NCI-H446 treated with DMSO at 0.1 percent for 48 hours (cell line): ENCODE measurements around the gene RAP1A.

Experiments
- DNase-seq: peaks from one replicate; lab custom pipeline; 2025; lab: John Stamatoyannopoulos, UW

RAP1A gene

DNA sequence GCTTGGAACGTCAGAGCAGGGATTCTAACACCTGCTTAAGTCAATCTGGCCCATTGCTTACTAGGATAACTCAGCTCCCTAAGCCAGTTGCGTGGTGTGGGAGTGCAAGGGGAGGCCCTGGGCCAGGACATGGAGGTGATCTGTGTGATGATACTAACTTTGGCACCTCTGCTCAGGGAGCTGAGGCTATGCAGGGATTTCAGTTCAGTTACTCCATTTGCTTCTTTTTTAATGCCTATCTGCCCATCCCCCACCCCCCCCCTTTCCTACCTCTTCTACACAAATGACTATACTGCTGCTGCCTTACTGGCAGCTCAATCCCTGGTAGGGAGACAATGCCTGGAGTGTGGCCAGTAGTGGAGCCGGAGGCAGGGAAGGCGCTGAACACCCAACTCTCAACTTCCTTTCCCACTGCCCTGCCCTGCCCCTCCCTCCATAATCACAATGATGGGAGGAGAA lies 100.1 kb downstream of the RAP1A start:
- no peak for DNase-seq

DNA sequence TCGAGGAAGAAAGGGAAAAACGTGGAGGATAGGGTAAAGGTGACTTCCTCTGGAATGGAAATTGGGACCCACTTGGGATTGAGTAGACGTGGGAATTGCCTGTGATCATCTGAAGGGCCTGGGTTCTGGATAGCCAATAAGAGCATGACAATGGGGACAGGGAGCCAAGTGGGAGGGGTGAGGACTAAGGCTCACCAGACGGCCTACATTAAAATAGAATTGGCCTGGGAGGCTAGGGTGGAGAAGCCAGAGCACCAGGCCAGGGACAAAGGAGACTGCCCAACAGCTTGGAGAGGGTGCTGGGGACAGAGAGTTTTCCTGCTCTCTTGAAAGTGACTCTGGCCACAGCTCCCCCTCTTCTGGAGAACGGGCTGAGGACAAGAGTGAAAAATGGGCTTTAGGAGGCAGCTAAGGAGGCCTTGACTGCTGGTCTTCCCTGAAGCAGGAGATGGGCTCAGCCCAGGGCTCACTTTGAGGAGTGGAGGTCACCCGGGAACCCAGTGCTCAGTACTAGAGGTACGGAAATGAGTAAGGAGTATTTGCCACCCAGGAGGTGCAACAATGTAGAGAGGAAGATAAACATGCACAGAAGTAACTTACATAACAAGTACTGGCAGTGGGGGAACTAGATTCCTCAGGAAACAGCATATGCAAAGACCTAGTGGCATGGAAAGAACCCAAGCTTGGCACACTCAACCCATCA lies 100.8 kb downstream of the RAP1A start:
- DNase-seq, result no peak

DNA sequence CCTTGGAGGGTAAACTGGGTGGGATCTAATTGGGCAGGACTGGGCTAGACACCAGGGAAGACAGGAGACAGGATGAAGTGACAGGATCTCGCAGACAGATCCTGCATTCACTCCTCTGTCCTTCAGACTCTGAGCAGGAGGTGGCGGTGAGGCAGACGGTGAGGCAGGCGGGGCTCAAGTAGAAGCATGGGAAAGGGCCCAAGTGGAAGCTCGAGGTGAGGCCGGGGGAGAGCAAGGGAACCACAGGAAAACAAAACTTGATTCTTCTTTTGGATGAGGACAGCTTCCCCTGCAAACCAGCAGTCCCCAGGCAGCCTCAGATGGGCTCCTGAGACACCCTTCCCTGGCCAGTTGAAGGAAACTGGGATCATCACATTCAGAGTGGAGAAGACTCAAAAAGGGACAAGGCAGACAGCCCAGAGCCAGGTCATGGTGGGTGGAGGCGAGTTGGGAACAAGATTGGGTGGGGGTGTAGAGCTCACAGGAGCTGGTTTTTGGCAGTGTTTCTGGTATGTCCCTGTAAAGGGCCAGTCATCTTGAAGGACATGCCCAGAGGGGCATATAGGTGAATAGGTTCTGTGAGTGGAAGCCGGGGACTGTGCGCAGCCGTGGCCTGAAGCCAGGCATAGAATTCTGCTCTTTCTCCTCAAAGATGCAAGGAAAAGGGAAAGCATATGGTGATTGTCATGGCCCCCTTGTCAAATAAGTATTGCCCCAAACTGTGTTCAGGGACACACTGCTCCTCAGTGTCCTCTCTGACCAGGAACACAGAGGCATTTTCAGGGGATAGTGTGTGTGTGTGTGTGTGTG lies 101.6 kb downstream of the RAP1A start:
- DNase-seq, result no peak

DNA sequence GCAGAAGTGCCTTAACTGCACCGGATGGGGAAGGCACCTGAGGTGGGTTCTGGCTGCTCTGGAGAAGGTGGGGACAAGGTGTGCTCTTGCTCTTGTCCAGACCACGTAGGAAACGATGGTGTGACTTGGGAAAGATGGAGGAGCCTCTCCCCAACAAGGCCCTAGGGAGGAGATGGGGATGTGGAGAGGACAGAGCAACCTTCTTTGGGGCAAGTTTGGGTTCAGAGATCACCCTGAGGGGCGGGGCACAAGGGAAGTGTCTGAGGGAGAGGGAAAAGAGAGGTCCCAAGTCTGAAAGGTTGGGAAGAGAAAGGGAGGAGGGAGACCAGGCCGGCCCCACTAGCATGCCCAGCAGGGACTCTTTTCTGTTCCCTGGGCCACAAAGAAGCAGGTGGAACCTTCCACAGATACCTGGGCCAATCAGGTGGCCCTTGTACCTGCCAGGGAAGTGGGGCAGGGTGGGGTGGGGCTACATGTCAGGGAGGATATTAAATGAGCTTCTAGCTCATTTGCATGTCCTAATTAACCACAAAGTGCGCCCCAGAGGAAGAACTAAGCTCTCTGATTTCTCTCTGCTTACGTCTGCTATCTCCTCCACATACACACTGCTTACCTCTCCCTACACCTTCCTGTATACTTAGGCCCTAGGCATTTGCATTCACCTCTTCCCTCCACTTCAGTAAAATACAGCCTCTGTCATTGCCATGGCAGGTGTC lies 103.7 kb downstream of the RAP1A start:
- DNase-seq, result no peak

DNA sequence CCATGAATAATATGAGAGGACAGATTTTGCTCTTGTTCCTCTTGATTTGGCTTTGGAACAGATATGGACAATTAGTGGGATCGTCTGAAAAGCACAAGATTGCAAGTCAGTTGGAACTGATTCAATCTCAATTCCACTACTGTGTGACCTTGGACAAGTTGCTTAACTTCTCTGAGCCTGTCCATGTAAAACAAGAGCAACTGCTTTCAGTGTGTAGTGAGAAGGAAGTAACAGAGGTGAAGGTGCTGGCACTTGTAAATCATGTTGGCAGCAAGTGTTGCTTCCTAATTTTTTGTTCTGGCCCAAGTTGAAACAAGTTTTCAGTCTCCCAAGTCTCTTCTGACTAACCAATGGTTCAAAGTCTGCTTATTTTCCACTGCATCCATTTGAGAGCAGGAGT lies 104.3 kb downstream of the RAP1A start:
- DNase-seq, result no peak

DNA sequence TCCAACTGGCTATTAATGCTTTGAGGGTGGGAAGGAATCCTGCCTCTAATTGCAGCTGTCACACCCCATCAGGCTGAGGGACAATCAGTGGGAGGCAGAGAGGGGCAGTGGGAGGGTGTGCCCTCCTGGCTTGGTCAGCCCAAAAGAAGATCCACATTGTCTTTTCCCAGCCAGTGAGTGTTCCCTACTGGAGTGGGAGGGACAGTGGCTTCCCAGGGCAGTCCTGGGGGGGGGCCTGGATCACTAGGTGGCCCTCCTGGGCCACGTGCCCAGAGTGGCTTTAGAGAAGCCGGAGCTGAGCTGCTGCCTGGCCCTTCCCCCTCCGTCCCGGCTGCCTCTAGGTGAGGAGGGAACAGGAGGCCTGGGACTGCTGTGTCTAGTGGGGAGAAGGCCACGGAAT lies 105.6 kb downstream of the RAP1A start:
- no peak for DNase-seq

DNA sequence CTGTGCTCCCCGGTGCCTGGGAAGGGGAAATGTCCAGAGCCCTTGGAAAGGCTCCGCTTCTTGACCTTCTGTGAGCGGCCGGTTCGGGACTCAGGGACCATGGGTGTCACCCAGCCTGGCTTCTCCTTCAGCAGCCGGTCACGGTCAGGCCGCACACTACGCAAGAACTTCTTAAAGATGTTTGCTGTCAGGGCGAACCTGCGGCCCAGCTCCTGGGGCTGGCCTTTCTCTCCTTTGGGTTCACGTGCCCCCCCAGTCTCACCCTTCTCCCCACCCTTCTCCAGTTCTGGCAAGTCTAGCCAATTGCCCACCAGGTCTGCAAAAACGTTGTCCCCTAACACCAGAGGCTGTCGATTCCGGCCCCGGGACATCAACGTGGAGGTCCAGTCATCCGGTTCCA lies 107.5 kb downstream of the RAP1A start:
- no peak for DNase-seq

DNA sequence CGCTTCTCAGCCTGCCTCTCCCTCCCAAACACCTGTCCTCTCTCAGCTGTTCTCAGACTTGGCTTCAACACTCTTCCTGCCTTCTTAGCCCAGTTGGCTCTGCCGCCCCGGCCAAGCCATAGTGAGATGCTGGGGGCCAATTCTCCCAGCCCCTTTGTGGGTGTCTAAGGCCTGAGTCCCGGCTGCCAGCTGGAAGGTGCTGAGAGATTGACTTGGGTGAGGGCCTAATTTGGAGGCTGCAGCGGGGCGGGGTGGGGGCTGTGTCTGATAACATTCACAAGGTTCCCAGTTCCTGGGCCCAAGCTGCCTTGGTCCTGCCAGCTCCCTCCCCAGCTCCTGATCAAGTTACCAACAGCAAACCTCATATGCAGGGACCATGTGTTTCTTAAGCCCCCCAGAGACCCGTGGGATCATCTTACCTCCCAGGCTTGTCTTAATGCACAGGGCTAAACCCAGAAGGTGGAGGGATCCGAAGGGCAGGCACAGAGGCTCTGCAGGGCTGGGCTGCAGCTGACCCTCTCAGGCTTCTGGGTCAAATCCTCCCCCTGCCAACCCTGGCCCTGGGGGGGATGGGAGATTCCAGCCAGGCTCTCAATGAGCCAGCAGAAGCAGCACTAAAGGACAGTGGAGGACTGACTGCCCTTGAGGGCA lies 109.8 kb downstream of the RAP1A start:
- peak; percentile 85 for DNase-seq

DNA sequence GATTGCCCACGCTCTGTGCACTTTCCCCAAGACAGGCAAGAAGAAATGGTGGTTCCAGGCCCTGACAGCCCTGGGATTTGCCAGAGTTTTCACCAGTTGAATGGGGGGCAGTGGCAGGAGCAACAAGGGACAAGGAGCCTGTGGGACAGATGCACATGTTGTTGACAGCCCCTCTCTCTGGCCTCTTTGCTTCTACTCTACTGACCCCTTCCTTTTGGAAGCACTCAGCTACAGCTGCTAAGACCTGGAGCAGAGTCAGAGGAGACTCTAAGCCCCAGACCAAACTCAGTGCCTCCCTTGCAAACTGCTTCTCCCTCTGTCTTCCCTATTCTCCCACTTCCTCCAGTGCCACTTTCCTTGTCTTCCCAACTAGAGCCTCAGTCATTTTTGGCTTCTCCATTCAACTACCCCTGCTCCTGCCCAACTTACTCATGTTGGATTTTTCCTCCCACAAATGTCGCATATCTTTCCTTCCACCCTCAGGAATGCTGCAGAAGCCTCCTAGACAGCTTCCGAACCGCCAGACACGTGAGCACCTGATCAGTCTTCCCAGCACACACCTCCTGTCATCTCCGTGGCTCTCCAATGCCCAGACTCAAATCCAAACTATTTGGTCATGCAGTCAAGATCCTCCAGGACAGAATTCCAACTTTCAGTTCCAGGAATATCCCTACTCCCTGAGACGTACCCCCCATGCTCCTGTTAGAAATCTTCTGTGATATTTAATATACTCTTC lies 110.5 kb downstream of the RAP1A start:
- DNase-seq, result no peak

DNA sequence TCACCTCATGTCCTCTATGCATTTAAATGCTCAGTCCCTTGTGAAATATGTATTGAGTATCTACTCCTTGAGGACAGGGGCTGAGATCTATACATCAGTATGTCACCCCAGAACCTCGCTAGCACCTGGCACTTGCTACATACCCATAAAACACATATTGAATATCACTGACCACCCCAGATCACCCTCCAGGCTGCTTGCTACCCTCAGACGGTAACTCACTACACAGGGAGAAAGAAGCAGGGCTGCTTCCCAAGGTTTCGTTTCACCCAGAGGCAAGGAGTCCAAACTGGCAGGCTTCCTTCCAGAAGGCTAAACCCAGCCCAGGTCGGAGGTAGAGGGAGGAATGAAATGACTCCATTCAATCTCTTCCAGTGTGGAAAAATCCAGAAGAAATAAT lies 111.1 kb downstream of the RAP1A start:
- no peak for DNase-seq

DNA sequence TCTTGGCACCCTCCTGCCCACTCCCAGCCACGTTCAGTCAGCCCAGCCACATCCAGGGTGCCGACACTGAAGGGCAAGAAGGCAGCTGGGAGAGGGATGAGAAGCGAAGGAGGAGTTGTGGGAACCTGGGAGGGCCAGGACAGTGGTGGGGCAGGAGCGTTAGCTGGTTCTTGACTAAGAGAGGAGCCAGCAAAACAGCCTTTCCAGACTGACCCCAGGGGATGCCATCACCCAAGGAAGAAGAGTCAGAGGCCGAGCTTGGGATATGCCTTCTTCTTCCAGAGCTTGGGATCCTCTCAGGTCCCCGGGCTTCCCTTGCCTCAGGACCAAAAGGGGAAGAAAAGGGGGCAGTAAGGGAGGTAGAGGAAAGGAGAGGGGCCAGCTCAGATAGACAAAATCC lies 112.4 kb downstream of the RAP1A start:
- no peak for DNase-seq

DNA sequence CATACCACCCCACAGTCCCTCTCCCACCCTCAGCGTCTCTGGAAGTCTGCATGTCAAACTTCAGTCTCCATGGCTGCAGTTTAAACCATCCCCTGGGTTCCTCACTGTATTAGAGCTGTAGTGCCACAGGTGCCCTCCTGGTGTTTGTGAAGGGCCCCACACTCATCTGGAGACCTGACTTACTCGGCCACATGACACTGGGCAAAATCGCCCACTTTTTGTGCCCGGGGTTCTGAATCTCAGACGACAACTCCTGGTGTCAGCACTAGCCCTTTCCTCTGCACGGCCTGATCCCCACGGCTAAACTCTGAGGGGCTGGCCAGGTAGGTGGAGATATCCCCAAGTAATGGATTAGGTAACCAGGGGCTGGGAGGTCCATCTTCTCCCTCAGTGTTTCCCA lies 113.1 kb downstream of the RAP1A start:
- no peak for DNase-seq

DNA sequence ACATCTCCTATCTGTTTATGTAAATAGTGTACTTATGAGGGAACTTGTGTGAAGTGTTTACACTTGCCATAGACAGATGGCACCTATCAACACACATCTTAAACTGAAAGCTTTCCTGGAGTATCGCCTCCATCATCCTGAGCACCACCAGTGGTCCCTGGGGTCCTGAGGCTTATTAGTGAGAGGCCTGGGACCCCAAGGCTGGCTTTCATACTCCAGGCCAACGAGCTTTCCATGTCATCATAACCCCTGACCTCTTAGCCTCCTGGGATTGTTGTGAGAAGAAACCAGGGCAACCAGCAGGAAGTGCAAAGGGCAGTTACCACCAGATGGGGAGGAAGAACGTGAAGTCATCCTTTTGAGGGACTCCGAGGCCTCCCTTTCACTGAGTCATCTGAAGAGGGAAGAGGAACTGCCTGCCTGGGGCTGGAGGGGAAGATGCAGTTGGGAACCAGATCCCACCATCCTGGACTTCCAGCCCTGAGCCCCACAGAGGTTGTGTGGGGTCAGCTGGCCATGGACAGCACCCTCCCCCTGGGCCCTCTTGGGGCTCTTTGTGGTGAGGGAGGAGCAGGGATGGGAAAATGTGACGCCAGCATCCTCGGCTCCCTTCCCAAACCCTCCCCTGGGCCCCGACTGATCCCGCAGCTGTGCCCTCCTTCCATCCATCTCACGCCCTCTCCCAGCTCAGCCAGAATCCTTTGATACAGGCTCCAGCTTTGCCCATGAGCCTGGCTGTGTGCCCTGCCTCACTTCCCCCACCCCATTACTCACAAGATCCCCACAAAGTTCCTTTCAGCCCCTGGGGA lies 113.8 kb downstream of the RAP1A start:
- DNase-seq, result peak; percentile 82

DNA sequence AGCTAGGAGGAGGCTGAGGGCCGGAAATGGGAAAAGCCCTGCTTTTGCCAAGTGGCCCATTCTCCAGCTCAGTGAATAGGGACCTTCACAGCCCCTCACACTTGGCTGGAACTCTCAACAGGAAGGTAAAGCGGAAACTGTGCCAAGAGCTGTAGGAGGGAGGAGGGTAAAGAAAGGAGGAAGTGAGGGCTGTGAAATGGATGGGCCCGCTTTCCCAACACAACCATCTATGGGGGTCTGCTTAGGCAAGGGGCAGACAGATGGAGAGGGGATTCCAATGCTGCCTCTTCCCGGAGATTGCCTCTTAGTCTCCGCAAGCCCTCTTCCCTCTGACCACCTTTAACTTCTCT lies 114.4 kb downstream of the RAP1A start:
- no peak for DNase-seq

DNA sequence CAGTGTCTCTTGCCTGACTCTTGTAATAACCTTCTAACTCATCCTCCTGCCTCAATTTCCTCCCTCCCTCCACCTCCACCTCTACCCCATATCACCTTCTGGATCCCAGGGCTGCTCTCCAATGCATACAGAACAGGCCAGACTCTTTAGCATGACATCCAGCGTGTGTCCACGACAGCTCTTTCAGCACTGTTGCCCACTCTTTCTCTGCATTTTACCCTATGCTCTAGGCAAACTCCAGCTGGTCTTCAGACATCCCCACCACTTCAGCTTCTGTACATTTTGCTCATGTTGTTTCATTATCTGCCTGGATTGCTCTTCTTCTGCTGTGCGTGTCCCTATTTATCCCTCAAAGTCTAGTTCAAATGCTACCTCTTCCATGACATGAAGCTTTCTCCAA lies 114.8 kb downstream of the RAP1A start:
- no peak for DNase-seq

DNA sequence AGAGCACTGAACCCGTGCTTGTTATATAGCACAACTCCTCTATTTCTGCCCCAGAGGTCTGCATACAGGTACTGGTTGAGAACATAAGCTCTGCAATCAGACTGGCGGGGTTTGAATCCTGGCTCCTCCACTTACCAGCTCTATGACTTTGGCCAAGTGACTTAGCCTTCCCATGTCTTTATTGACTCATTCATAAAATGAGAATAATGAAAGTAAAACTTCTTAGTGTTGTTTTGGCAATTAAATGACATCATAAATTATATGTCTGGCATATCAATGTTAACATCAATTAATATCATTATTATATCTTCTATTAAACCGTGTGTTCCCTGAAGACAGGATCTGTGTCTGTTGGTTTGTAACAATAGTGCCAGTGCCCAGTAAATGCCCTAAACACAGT lies 115.3 kb downstream of the RAP1A start:
- DNase-seq, result no peak

DNA sequence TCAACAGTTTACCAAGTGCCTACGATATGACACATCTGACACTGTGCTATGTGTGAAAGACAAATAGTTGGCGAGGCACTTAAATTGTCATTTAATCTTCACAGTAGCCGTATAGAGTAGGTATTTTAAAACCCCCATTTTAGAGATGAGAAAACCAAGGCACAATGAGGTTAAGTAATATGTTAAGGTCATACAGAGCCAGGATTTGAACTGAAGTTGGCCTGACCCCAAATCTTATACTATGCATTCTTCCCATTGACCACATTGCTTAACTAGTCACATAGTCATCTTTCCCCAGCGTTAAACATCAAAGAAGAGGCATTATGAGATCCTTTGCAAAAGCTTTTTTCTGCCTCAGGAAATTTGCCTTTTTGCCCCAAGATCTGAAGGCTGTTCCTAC lies 115.7 kb downstream of the RAP1A start:
- DNase-seq, result no peak

DNA sequence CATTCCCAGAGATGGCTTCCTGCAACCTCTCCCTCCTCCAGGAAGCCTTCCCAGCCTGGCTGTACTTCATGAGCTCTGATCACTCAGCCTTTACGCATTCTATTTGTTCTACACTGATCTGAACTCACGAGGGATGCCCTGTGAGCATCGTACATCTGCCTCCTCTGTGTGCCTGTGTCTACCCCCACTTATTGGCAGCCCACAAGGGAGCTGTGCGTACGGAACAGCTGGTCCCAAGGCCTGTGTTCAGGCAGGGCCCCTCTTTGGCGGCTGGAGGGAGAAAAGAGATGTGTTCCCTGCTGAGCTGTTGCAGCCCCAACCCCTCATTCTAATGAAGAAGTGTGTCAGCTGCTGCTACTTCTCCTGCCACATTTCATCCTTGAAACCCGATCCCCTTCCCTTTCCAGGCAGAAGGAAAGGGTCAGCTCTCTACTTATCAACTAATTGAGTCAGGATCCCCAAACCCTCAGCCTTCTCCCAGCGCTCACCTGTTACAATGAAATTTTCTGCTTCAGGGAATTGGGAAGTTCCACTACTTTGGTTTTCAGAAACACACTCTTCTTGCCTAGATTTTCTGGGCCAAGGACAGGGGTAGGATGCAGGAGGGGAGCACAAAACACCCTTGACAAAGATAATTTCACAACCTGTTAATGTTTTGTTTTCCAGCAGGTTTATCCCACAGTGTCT lies 116.4 kb downstream of the RAP1A start:
- DNase-seq, result peak; percentile 95

DNA sequence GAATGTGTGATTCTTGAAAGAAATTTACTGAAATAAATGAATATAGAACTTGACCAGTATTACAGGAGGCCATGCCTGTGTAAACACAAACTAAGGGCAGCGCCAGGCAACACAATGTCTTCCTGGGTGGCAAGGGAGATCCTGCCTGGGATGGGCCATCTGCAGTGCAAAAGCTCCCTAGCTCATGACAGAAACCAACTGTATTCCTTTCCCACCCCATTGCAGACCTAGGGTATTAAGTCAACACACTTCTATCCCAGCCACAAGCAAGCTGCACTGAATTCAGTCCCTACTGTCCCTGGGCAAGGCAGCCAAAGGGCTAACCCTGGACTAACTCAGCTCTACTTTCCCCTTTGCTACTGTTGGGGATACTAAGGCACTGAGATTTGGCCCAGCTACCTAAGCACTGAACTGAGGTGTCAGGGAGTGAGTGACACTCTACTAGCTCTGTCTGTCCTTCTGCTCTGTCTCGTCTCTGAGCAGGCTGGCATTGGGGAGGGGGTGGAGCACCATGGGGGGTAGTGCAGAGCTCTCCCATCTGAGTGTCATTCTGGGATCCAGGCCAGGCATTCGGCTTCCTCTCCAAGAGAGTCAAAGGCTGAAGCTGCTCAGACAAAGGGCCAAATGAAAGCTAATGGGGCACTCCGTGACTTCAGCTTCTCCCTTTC lies 117.1 kb downstream of the RAP1A start:
- peak; percentile 92 for DNase-seq
